Right atrium auricular region (tissue), 2 donors: ENCODE measurements around the gene SH3GL2. TPM values are rescaled to one million over a fixed set of nuclear protein-coding genes. Genes with fewer than 3 reads are reported as not detected.
"Not testable (repeated sequence)": the region's sequence is repeated elsewhere in the genome, so short reads cannot be mapped to it uniquely, and the experiment has no call there.

ENCODE experiments used
- DNase-seq: peaks from one replicate; pipeline ENCODE4 v3.0.0-alpha.2; 2019; ENCODE audit warnings: low spot score
- H3K27ac ChIP-seq, 2 donors: fragments of 200-600 bp; sonication (generic); 1 replicate in 1 of 2; 2 replicates in 1 of 2; pipeline ENCODE4 v1.5.1; 2016 to 2019
- H3K27me3 ChIP-seq, 2 donors: fragments of 200-600 bp; sonication (generic); one replicate each; pipeline versions ENCODE4 v1.5.1 to v1.6.0; 2017 to 2019
- H3K36me3 ChIP-seq: fragments of 200-600 bp; sonication (generic); one replicate; pipeline ENCODE4 v1.5.1; 2016
- H3K4me1 ChIP-seq, 2 donors: fragments of 200-600 bp; sonication (generic); one replicate each; pipeline versions ENCODE4 v1.5.1 to v1.6.0; 2017 to 2019
- H3K4me3 ChIP-seq, 2 donors: fragments of 200-600 bp; sonication (generic); 1 replicate in 1 of 2; 2 replicates in 1 of 2; pipeline ENCODE4 v1.5.1; 2017 to 2019; ENCODE audit warnings: mild to moderate bottlenecking in 1 of 2, moderate library complexity in 1 of 2
- H3K9me3 ChIP-seq, 2 donors: fragments of 200-600 bp; sonication (generic); one replicate each; pipeline ENCODE4 v1.5.1; 2019
- CTCF ChIP-seq, 2 donors: fragments of 200-600 bp; sonication (generic); IDR thresholded peaks; one replicate each; pipeline ENCODE4 v1.5.1; 2019; ENCODE audit warnings: antibody characterized with exemption in 2 of 2
- total RNA-seq, 2 donors: library from RNA; depleted of rRNA; stranded (reverse); fragments of >200 nt; gene quantifications; one replicate each; pipeline ENCODE4 v1.1.0, GENCODE V29; 2016

SH3GL2 gene
- total RNA-seq, 2 donors from 2014 or later = 0.28 TPM; not detected in 1

- no peaks in the 10 kb centered on the region for H3K9me3 ChIP-seq
- no peaks in the 10 kb centered on the region for H3K27me3 ChIP-seq
- H3K4me3 ChIP-seq = no peak overlapping the region
- no peaks in the 10 kb centered on the region for H3K4me1 ChIP-seq
- DNase-seq = no peak
- no peak overlapping the region for H3K27ac ChIP-seq
- TF ChIP-seq CTCF (IDR thresholded peaks at IDR 0.05) = no peak
- no peaks in the 10 kb centered on the region for H3K36me3 ChIP-seq
Observed at GRCh38 chr9:17752021-17752420, 173.2 kb downstream of the SH3GL2 start.

- no peaks in the 10 kb centered on the region for H3K36me3 ChIP-seq
- DNase-seq = no peak
- no peaks in the 10 kb centered on the region for H3K27me3 ChIP-seq
- no peaks in the 10 kb centered on the region for H3K9me3 ChIP-seq
- H3K27ac ChIP-seq = no peak overlapping the region
- H3K4me3 ChIP-seq = no peak overlapping the region
- H3K4me1 ChIP-seq = no peaks in the 10 kb centered on the region
- no peak for TF ChIP-seq CTCF (IDR thresholded peaks at IDR 0.05)
Observed at GRCh38 chr9:17757816-17758215, 178.9 kb downstream of the SH3GL2 start.

- DNase-seq = no peak
- Histone ChIP-seq H3K36me3 (no peaks in the 10 kb centered on the region), H3K4me3 (no peak overlapping the region), H3K9me3 (no peaks in the 10 kb centered on the region), H3K27me3 (no peaks in the 10 kb centered on the region), H3K27ac (no peak overlapping the region), H3K4me1 (no peaks in the 10 kb centered on the region)
- TF ChIP-seq CTCF (IDR thresholded peaks at IDR 0.05) = no peak
Observed at GRCh38 chr9:17760250-17760649, 181.4 kb downstream of the SH3GL2 start.

- H3K27ac ChIP-seq = no peak overlapping the region
Observed at GRCh38 chr9:17761984-17762676, 183.3 kb downstream of the SH3GL2 start.

GRCh38 chr9:17764306-17764705 is 185.4 kb downstream of the SH3GL2 start:
- H3K4me1 ChIP-seq = no peaks in the 10 kb centered on the region
- H3K27me3 ChIP-seq = no peaks in the 10 kb centered on the region
- TF ChIP-seq CTCF (IDR thresholded peaks at IDR 0.05) = no peak
- DNase-seq = no peak
- no peak overlapping the region for H3K4me3 ChIP-seq
- no peak overlapping the region for H3K27ac ChIP-seq
- H3K9me3 ChIP-seq = no peaks in the 10 kb centered on the region
- H3K36me3 ChIP-seq = no peaks in the 10 kb centered on the region

More at GRCh38 chr9:17761984-17762676, 183.3 kb downstream of the SH3GL2 start:
- DNase-seq = no peak
- Histone ChIP-seq H3K4me3 (no peak overlapping the region), H3K27me3 (no peaks in the 10 kb centered on the region), H3K36me3 (no peaks in the 10 kb centered on the region), H3K9me3 (no peaks in the 10 kb centered on the region), H3K4me1 (no peaks in the 10 kb centered on the region)
- no peak for TF ChIP-seq CTCF (IDR thresholded peaks at IDR 0.05)

GRCh38 chr9:17765131-17765530 is 186.3 kb downstream of the SH3GL2 start:
- not testable (repeated sequence) for H3K27me3 ChIP-seq

More at GRCh38 chr9:17765131-17765530, 186.3 kb downstream of the SH3GL2 start:
- H3K4me1 ChIP-seq, H3K36me3 ChIP-seq, H3K27ac ChIP-seq, H3K9me3 ChIP-seq, H3K4me3 ChIP-seq, DNase-seq: not testable (repeated sequence)
